DMS153 (cell line): Measurements from ENCODE around the gene MINPP1.

ENCODE experiments used
- DNase-seq: peaks from one replicate; lab custom pipeline; 2025; lab: John Stamatoyannopoulos, UW

The MINPP1 gene

DNA sequence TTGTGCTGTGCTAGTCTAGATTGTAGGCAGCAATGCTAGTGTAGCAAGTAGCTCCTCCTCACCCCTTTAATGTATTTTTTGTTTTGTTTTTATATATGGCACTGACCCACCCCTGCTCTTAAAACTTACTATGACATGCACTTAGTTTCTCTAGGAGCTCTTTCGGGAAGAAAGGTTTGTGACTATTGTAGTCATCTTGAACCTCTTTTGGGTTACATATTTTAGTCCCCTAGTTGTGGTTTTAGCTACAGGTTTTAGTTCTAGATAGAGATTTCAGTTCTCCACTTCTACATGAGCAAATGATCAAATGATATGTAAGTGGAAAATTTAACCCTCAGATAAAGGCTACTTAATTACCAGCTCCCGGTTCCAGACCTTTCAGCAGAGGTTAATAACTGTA, 14.9 kb downstream of the MINPP1 start:
- DNase-seq: no peak

DNA sequence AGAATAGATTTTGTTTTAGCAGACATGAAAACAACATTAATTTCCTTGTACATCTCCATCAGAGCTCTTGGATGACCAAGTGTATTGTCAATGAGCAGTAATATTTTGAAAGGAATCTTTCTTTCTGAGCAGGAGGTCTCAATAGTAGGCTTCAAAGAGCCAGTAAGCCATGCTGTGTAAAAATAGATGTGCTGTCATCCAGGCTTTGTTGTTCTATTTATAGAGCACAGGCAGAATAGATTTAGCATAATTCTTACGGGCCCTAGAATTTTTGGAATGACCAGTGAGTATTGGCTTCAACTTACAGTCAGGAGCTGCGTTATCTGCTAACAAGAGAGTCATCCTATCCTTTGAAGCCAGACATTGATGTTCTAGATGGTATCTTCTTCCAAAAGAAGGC, 19.0 kb downstream of the MINPP1 start:
- no peak for DNase-seq

DNA sequence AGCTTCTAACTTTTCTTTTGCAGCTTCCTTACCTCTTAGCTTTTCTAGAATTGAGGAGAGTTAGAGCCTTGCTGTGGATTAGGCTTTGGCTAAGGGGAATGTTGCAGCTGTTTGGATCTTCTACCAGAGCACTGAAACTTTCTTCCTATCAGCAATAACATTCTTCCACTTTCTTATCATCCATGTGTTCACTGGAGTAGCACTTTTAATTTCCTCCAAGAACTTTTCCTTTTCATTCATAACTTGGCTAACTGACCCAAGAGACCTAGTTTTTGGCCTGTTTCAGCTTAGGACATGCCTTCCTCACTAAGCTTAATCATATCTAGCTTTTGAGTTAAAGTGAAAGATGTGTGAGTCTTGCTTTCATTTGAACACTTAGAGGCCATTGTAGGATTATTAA, 19.6 kb downstream of the MINPP1 start:
- DNase-seq: no peak

DNA sequence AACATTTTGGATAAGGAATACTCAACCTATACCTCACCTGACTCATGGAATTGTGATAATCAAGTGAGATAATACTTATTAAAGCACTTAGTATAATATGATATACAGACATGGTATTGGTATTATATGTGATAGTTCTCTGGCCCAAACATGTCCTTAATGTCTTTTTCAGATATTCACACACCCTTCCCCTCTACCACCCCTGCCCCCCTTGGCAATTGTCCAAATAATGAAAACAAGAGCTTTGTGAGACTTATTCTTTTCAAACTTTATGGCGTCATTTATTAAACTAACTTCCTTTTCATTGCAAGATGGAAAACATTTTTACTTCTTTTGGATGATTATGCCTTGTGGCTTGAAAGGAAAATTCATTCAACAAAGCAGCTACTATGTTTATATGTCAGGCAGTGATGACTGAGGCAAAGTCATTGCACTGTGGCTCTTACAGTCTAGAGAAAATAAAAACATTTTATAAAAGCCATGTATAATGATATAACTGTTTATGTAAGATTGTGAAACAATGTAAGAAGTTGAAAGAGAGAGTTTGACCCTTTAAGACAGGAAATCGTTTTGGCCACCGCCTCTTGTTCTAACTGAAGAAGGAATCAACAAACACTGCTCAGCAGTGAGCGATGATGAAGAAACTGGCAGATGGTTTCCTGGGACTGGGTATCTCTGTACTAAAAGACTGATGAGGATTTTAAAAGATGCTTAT, 27.4 kb downstream of the MINPP1 start:
- DNase-seq: no peak

DNA sequence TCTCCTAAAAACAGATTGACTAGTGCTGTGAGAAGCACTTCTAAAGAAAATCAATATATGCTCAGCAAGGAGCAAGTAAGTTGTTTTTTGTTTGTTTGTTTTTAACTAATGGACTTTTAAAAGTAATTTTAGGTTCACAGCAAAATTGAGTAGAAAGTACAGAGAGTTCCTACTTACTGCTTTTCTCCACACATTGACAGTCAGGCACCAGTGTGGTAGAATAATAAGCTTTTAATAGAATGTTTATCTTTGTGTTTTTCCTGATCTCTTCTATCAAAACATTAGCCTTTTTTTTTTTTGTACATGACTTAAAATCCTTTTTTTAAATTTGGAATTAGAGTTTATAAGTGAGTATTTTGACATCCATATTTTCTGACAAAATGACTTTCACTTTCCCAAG, 28.0 kb downstream of the MINPP1 start:
- DNase-seq: no peak

DNA sequence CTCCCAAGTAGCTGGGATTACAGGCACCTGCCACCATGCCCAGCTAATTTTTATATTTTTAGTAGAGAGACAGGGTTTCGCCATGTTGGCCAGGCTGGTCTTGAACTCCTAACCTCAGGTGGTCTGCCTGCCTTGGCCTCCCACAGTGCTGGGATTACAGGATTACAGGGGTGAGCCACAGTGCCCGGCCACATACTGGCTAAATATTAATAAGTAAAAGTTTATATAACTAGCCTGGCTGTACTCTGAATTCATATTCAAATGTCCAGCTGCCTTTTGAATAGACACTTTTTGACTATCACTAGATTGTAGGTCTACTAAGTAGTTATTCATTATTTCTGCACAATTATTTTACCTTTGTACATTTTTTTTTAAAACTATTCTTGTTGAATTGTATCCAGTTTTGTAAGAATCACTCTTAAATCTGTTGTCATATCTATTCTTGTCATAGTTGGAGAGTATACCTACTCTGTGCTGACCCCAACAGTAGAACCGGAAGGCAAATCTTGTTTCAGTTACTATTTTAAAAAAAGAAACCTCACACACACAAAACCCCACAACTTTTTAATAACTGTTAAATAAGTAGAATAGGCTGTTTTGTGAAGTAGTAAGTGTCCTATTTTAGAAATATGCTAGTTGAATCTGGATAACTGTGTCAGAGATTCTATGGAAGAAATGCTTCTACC, 29.6 kb downstream of the MINPP1 start:
- no peak for DNase-seq

DNA sequence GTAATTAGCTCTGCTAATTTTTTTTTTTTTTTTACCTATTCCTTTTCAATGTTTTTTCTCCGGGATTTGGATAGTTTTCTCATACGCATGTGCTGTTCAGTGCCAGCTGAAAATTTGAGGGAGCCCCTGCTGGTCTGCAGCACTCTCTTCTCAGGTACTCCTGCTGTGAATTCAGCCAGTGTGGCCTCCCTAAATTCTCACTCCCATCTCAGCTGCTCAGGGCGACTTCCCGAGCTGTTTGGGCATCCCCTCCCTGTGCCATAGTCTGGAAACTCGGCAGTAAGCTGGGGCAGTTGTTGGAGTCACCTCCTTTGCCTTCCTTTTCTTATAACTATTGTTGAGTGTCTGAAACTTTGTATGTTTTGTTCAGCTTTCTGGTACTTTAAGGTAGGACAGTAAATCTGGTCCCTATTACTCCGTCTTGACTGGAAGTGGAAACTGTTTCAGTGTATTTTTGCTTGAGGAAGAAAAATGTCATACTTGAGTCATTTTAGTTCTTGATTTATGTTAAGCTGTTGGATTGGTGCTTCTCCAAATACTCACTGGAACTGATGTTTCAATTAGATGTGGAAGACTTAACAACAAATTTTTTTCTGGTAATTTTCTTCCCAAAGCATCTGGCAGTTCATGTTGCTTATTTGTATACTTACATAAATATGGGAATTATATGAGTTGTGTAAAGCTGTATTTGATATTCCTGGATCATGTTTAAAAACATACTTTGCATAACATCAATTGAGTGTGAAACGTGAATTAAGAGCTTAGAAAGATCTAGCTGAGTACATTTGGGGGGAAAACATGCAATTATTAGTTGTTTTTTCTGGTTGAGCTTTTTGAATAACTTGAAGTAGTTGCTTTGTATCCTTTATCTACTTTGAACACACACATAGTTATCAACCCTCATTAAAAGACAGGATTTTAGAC, 33.7 kb downstream of the MINPP1 start:
- DNase-seq: no peak

DNA sequence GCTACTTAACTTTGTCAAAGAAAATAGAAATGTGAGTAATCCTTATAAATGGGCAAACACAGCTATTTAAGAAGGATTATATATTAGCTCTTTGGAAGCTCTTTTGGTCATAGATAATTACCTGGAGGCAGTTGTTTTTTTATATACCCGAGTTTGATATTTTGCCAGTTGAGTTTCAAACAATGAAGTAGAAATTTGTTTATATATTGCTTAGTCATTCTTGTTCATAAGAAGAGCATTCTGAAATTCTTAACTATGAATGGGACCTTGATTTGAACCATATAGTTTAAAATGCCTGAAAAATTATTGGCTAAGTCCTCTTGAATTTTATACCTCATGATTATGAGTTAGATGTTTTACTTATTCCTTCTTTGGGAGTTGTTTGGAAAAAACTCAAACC, 36.4 kb downstream of the MINPP1 start:
- DNase-seq: no peak

DNA sequence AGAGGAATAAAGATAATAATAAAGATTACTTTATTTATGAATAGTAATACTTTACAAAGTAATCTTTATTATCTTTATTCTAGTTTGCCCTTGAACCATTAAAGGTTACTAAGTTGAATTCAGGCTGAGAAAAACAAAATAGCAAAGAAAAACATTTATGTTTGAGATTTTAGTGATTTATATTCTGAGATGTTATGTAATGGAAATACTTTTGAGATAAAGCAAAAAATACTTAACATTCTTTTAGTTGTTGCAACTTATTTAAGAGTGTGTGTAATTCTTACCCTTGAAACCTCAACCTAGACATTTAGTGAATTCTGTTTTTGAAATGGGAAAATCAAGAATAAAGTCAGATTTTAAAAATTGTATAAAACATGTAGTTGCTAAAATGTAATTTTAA, 40.0 kb downstream of the MINPP1 start:
- no peak for DNase-seq

DNA sequence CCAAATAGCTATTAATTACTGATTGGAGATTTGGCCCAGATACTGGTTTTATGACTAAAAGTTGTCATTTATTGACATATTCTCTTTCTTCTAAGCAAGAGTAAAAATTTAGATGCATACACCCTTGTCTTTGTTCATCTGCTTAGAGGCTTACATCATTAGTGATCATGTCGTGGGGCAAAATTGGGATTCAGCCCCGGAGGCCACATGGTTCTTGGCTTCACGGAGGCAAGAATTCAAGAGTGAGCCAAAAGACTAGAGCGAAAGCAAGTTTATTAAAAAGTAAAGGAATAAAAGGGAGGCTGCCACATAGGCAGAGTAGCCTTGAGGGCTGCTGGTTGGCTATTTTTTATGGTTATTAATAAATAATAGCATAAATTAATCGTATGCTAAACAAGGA, 41.1 kb downstream of the MINPP1 start:
- no peak for DNase-seq

DNA sequence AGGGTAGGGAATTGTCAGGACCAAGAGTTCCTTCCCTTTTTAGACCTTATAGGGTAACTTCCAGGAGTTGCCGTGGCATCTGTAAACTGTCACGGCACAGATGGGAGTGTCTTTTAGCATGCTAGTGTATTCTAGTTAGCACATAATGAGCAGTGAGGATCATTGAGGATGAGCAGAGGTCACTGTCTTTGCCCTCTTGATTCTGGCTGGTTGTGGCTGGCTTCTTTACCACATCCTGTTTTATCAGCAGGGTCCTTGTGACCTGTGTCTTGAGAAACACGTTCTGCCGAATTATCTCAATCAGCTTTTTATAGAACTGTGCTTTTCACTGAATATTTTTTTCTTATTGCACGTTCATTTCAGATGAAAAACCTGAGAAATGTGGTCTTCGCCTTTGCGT, 41.5 kb downstream of the MINPP1 start:
- no peak for DNase-seq

DNA sequence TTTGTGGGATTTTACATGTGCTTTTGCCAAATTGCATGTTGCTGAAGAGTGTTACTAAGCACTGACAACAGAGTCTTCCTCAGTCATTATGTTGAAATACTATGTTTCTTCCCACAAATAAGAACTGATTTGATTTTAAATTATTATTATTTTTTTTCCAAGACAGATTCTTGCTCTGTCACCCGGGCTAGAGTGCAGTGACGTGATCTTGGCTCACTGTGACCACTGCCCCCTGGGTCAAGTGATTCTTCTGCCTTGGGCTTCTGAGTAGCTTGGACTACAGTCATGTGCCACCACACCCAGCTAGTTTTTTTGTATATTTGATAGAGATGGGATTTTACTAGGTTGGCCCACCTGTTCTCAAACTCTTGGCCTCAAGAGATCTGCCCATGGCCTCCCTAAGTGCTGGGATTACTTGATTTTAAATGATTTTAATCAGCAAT, 42.3 kb downstream of the MINPP1 start:
- no peak for DNase-seq

DNA sequence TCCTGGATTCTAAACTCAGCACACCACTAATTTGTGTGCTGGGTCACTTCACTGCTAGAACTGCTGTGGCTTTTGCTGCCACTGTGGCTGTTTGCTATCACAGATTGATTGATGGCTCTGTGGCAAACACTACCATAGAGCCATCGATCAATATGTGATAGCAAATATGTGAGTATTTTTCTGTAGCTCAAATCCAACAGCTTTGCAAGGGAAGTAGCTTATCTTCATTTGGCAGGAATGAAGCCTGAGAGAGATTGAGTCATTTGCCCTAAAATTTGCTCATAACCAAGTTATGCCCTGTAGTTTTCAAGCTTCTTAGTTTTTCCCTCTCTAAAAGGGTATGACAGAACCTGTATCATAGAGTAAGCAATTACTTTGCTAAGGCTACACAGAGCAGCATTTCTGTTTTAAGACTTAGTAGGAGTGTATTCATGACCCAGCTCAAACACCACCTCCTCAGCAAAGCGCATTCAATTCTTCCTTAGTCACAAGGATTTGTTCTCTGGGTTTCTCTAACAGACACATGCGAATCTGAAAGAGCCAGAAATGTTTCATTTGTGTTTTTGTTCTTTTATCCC, 43.1 kb downstream of the MINPP1 start:
- DNase-seq: no peak

DNA sequence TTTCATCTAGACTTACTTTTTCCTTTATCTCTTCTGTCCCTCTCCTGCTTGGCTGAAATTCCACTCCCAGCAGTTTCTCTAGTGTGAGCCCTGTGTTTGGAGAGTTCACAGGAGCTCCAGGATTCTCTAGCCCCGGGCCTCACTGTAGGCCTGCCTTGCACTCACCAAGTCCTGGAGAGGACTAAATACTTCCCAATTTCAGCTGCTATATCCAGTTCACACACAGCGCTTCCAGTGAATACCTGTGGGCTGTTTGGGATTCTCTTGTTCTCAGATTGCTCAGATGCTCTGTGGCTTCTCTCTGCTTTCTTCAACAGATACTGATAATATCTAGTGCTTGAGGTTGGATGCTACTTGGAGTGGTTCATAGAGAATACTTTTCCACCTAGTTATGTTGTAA, 46.0 kb downstream of the MINPP1 start:
- no peak for DNase-seq

DNA sequence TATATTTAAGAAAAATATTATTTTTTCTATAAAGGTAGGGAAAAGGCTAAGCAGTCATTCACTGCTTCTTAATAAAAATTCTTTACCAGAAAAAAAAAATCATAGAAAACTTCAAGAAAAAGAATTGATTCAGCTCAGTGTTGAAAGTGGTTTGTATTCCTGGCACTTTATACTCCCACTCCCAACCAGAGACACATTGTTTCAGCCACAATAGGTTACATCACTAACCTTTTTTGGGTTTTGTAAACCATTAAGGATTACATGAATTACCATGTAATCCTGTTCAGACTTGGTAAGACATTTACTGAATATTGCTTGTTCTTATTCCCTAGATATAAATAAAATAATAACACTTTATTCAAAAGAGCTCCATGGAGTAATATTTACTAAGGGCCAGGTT, 46.6 kb downstream of the MINPP1 start:
- DNase-seq: no peak

DNA sequence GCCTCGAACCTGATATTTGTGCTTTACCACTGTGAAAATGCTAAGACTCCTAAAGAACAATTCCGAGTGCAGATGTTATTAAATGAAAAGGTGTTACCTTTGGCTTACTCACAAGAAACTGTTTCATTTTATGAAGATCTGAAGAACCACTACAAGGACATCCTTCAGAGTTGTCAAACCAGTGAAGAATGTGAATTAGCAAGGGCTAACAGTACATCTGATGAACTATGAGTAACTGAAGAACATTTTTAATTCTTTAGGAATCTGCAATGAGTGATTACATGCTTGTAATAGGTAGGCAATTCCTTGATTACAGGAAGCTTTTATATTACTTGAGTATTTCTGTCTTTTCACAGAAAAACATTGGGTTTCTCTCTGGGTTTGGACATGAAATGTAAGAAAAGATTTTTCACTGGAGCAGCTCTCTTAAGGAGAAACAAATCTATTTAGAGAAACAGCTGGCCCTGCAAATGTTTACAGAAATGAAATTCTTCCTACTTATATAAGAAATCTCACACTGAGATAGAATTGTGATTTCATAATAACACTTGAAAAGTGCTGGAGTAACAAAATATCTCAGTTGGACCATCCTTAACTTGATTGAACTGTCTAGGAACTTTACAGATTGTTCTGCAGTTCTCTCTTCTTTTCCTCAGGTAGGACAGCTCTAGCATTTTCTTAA, 47.7 kb downstream of the MINPP1 start:
- no peak for DNase-seq

DNA sequence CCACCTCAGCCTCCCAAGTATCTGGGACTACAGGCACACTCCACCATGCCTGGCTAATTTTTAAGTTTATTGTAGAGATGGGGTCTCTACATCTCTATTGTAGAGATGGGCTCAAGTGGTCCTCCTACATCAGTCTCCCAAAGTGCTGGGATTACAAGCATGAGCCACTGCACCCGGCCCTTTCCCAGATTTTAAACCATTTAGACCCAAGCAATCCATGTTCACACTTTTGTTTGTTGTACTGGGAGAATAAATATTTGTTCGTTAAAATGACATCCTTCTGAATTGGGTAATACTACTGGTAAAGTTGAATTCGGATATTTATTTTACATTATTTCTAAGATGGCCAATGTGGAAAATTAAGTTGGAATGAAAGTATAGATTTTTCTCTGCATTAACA, 52.7 kb downstream of the MINPP1 start:
- no peak for DNase-seq

DNA sequence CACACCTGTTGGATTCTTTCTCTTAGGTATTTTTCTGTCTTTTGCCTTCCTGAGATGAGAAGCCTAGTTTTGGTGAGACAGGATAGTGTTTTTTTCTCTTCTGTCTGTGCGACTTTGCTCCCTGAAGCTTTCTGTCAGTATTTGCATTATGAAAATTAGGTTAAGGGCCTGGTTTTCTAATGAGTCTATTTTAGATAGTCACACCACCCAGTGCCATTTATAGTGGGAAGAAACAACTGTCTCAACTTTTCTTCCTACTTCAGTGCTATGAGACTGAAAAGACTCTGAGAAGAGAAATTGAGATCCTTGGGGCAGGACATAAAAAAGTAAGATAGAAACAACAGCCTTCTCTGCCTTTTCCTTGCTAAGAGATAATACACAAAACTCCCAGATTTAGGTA, 53.6 kb downstream of the MINPP1 start:
- no peak for DNase-seq

DNA sequence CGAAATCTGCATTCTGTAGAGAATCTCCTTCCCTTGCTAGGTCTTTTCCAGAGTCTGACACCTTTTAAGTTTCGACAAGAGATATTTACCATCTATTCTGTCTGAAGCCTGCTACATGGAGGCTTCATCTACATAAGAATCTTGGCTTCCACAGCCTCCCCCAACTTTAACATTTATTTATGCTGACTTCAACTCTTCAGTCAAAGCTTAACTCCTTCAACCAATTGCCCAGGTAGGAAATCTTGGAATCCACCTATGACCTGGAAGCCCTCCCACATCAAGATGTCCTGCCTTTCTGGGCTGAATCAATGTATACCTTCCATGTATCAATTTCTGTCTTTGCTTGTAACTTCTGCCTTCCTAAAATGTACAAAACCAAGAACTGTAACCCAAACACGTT, 54.7 kb downstream of the MINPP1 start:
- no peak for DNase-seq

DNA sequence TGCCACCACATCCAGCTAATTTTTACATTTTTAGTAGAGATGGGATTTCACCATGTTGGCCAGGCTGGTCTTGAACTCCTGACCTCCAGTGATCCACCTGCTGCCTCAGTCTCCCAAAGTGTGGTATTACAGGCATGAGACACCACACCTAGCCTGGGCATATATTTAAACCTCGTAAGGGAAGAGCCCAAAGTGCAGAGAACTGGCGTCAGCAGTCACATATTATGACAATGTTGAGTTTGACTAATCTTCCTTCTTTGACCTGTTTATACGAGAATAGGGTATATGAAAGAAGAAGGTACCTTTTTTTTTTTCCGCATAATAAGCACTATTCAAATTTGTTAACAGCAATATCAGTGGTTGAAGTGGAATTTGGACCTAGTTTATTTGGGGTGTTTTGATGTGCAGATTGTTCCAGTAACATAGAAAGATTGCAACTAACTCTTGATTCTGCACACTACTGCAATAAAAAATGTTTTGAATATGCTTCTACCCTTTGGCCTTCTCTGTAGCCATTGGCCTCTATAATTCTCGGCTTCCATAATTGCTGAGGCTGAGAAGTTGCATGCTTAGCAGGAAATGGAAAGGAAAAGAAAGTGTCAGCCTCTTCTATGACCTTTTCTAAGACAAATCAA, 55.9 kb downstream of the MINPP1 start:
- no peak for DNase-seq

DNA sequence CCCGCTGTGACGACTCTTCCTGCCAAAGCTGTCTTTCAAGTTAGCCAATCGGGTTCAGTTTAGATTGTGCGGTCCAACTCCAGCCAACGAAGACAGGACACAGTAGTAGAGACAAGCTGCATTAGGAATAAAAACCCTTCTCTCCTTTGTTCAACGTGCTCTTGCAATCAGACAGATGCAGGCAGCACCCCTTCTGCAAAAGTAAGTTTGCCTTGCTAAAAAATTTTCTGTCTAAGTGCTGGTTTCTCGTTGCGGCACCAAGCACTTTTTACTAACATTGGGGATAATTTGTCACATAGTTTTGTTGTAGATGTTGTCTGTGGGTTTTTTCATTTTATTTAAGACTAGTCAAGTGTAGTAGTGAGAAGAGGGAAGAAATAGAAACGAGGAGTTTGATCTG, 58.1 kb downstream of the MINPP1 start:
- no peak for DNase-seq
